Naive thymus-derived CD4-positive, alpha-beta T cell (primary cell): ENCODE results near the gene SLC6A13. TPM values are rescaled to one million over a fixed set of nuclear protein-coding genes. Genes with fewer than 3 reads are reported as not detected.
"Not testable (repeated sequence)": the region's sequence is repeated elsewhere in the genome, so short reads cannot be mapped to it uniquely, and the experiment has no call there.

Experiments used
- ATAC-seq: fragments of 150-1000 bp; cut with Tn5 transposase; 2 replicates; pipeline ENCODE4 v1.10.0; 2021; ENCODE audit warnings: mild to moderate bottlenecking, moderate library complexity
- CTCF ChIA-PET: fragments of 350-600 bp; sonication (Branson Sonifier 250); formaldehyde crosslinking; loops from one replicate; lab custom pipeline; 2021; ENCODE audit warnings: antibody characterized with exemption; lab: Charles Lee
- POLR2A ChIA-PET: fragments of 350-600 bp; sonication (Branson Sonifier 250); formaldehyde crosslinking; loops from one replicate; lab custom pipeline; 2021; ENCODE audit warnings: antibody characterized with exemption, inconsistent platforms; lab: Charles Lee
- DNase-seq, 9 donors: peaks; one replicate each; pipeline versions ENCODE4 v3.0.0 to v3.0.0-alpha.2; 2020 to 2022; ENCODE audit warnings: mixed read lengths in 1 of 9
- H3K27ac ChIP-seq: one replicate; pipeline ENCODE4 v1.7.0; 2013; ENCODE audit warnings: mild to moderate bottlenecking, low read depth, low read length, moderate library complexity
- H3K27me3 ChIP-seq, 2 donors: one replicate each; pipeline ENCODE4 v1.7.0; 2013; ENCODE audit warnings: low read length in 2 of 2, mild to moderate bottlenecking in 2 of 2, moderate library complexity in 2 of 2; ENCODE audit not compliant: control insufficient read depth in 2 of 2, insufficient read depth in 2 of 2
- H3K36me3 ChIP-seq, 3 experiments: 1 replicate in 2 of 3; 2 replicates in 1 of 3; pipeline ENCODE4 v1.7.0; 2013; ENCODE audit warnings: low read length in 3 of 3, mild to moderate bottlenecking in 3 of 3, moderate library complexity in 1 of 3; ENCODE audit not compliant: insufficient read depth in 3 of 3, control insufficient read depth in 2 of 3
- H3K4me1 ChIP-seq, 2 donors: one replicate each; pipeline ENCODE4 v1.7.0; 2013; ENCODE audit warnings: low read length in 2 of 2, mild to moderate bottlenecking in 2 of 2, moderate library complexity in 1 of 2; ENCODE audit not compliant: control insufficient read depth in 2 of 2, insufficient read depth in 2 of 2
- H3K4me3 ChIP-seq: 2 replicates; pipeline ENCODE4 v1.7.0; 2013; ENCODE audit warnings: mild to moderate bottlenecking, low read length
- H3K9me3 ChIP-seq, 3 experiments: 1 replicate in 2 of 3; 2 replicates in 1 of 3; pipeline ENCODE4 v1.7.0; 2013; ENCODE audit warnings: low read length in 3 of 3; ENCODE audit not compliant: control insufficient read depth in 2 of 3
- H3K27ac Mint-ChIP-seq, 9 donors: one replicate each; pipeline ENCODE4 v1.8.0; 2020 to 2022; ENCODE audit warnings: mixed read lengths in 9 of 9, mild to moderate bottlenecking in 8 of 9, moderate library complexity in 5 of 9, inconsistent platforms in 2 of 9
- H3K27me3 Mint-ChIP-seq, 5 donors: one replicate each; pipeline ENCODE4 v1.8.0; 2021 to 2022; ENCODE audit warnings: mixed read lengths in 5 of 5, mild to moderate bottlenecking in 1 of 5
- H3K36me3 Mint-ChIP-seq, 5 donors: one replicate each; pipeline ENCODE4 v1.8.0; 2020 to 2022; ENCODE audit warnings: mixed read lengths in 5 of 5, mild to moderate bottlenecking in 3 of 5, inconsistent platforms in 1 of 5
- H3K4me1 Mint-ChIP-seq, 7 donors: one replicate each; pipeline ENCODE4 v1.8.0; 2020 to 2022; ENCODE audit warnings: mixed read lengths in 7 of 7, mild to moderate bottlenecking in 3 of 7, inconsistent platforms in 1 of 7
- H3K4me3 Mint-ChIP-seq, 10 donors: one replicate each; pipeline ENCODE4 v1.8.0; 2020 to 2022; ENCODE audit warnings: mild to moderate bottlenecking in 10 of 10, mixed read lengths in 10 of 10, moderate library complexity in 6 of 10, inconsistent platforms in 2 of 10
- H3K9me3 Mint-ChIP-seq, 11 donors: one replicate each; pipeline ENCODE4 v1.8.0; 2020 to 2022; ENCODE audit warnings: mixed read lengths in 11 of 11, mild to moderate bottlenecking in 4 of 11, inconsistent platforms in 1 of 11, moderate library complexity in 1 of 11
- intact Hi-C, 2 donors: fragments of 100-400 bp; cut with micrococcal nuclease; formaldehyde crosslinking; loops; one replicate each; pipeline ENCODE4 v1.15.1; 2023
- polyA plus RNA-seq, 2 donors: library from polyadenylated mRNA; unstranded; fragments of 300-500 nt; fragmentation: Illumina TruSeq; gene quantifications; one replicate each; pipeline ENCODE4 v1.2.3, GENCODE V29; 2021
- total RNA-seq, 6 experiments: library from RNA in 5 of 6; stranded (reverse) in 5 of 6; gene quantifications; 1 replicate in 5 of 6; 2 replicates in 1 of 6; pipeline ENCODE4 v1.2.3 and lab custom pipeline; 2021 to 2026

SLC6A13 gene
- total and polyA plus RNA-seq, 7 experiments from 2014 or later: 0.61 to 1.5 (median 0.74) TPM; not detected in 3

- Mint-ChIP-seq H3K27me3 (peaks cover 3 to 27% (median 19%) of the 10 kb centered on the region in 5 donors), H3K4me3 (no peak overlapping the region), H3K9me3 (peaks cover 0 to 4% (median 0%) of the 10 kb centered on the region in 11 donors), H3K36me3 (no peaks in the 10 kb centered on the region), H3K4me1 (peaks cover 0 to 9% (median 3%) of the 10 kb centered on the region in 7 donors), H3K27ac (no peak overlapping the region)
- ChIA-PET POLR2A (no interaction called here), CTCF (no interaction called here)
- H3K4me1 ChIP-seq: no peaks in the 10 kb centered on the region
- no peak overlapping the region for H3K27ac ChIP-seq
- DNase-seq: no peak
- H3K27me3 ChIP-seq: peaks cover 0 to 4% of the 10 kb centered on the region in 2 donors
- intact Hi-C loops: no loop called here
- no peaks in the 10 kb centered on the region for H3K36me3 ChIP-seq
- no peak overlapping the region for H3K4me3 ChIP-seq
- no peak for ATAC-seq
- H3K9me3 ChIP-seq: no peaks in the 10 kb centered on the region
Observed at GRCh38 chr12:190881-191280, 71.8 kb downstream of the SLC6A13 start.

GRCh38 chr12:189622-189962 is 73.0 kb downstream of the SLC6A13 start:
- intact Hi-C loops: no loop called here
- Mint-ChIP-seq H3K4me1 (peaks cover 0 to 9% (median 4%) of the 10 kb centered on the region in 7 donors), H3K27me3 (peaks cover 5 to 31% (median 24%) of the 10 kb centered on the region in 5 donors), H3K9me3 (peaks cover 0 to 4% (median 0%) of the 10 kb centered on the region in 11 donors), H3K36me3 (no peaks in the 10 kb centered on the region), H3K4me3 (peak overlapping the region in 4 of 10 donors; percentile 39 to 88 (median 84)), H3K27ac (no peak overlapping the region)
- Histone ChIP-seq H3K4me3 (no peak overlapping the region), H3K4me1 (no peaks in the 10 kb centered on the region), H3K36me3 (no peaks in the 10 kb centered on the region), H3K27ac (no peak overlapping the region), H3K27me3 (peaks cover 0 to 4% of the 10 kb centered on the region in 2 donors), H3K9me3 (no peaks in the 10 kb centered on the region)
- DNase-seq (no peak), ATAC-seq (no peak)
- CTCF ChIA-PET: no interaction called here
- POLR2A ChIA-PET: no interaction called here

DNA sequence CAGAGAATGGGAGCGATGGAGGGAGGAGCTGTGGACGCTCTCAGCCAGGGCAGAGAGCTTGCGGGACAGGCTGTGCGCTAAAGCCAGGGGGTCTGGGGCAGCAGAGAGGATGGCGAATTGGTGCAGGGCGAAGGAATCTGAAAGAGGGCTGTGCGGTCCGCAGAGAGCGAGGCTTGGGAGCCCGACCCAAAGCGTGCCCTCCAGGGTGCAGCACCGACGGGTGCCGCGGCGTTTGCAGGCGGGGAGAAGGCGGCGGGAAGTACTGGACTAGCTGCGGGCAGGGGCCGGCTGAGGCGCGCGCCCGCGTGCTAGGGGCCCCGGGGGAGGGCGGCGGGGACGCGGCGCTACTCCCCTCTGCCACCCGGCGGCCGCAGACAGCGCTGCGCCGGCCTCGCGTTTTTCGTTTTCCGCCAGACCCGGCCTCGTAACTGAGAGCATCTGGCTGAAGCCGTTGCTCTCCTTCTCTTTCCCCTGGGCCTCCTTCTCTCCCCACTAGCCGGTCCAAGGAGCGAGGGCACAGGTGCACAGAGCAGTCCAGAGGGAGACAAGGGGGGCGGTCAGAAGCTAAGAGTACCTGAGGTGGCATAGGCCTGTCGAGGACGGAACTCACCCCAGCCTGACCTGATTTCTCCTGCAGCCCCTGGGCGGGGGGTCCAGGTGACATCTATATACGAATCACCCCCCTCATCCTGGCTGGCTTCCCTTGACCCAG is 73.6 kb downstream of the SLC6A13 start:
- Mint-ChIP-seq H3K4me3 (peak overlapping the region; percentile 73 to 89 (median 84)), H3K4me1 (peaks cover 0 to 9% (median 4%) of the 10 kb centered on the region in 7 donors), H3K36me3 (no peaks in the 10 kb centered on the region), H3K27me3 (peaks cover 5 to 31% (median 24%) of the 10 kb centered on the region in 5 donors), H3K9me3 (peaks cover 0 to 4% (median 0%) of the 10 kb centered on the region in 11 donors), H3K27ac (peak overlapping the region in 1 of 9 donors; percentile 21)
- peak in 7 of 9 donors; percentile 17 to 60 (median 31) for DNase-seq
- H3K4me1 ChIP-seq: no peaks in the 10 kb centered on the region
- H3K4me3 ChIP-seq: peak overlapping the region; percentile 40
- no peak overlapping the region for H3K27ac ChIP-seq
- no peaks in the 10 kb centered on the region for H3K9me3 ChIP-seq
- POLR2A ChIA-PET: no interaction called here
- ATAC-seq: peak; percentile 89
- H3K27me3 ChIP-seq: peaks cover 0 to 4% of the 10 kb centered on the region in 2 donors
- intact Hi-C loops: no loop called here
- CTCF ChIA-PET: no interaction called here
- H3K36me3 ChIP-seq: no peaks in the 10 kb centered on the region

- H3K27me3 ChIP-seq, H3K27ac ChIP-seq, POLR2A ChIA-PET, H3K36me3 ChIP-seq, H3K9me3 ChIP-seq, H3K27ac Mint-ChIP-seq, H3K4me1 Mint-ChIP-seq, DNase-seq, intact Hi-C loops, H3K9me3 Mint-ChIP-seq, H3K4me1 ChIP-seq, H3K36me3 Mint-ChIP-seq, CTCF ChIA-PET: not testable (repeated sequence)
- Mint-ChIP-seq H3K4me3 (peak overlapping the region; percentile 73 to 89 (median 84)), H3K27me3 (peaks cover 5 to 36% (median 21%) of the 10 kb centered on the region in 5 donors)
- ATAC-seq: peak; percentile 14
- H3K4me3 ChIP-seq: peak overlapping the region; percentile 40
Observed at GRCh38 chr12:187986-188909, 74.4 kb downstream of the SLC6A13 start.

DNA sequence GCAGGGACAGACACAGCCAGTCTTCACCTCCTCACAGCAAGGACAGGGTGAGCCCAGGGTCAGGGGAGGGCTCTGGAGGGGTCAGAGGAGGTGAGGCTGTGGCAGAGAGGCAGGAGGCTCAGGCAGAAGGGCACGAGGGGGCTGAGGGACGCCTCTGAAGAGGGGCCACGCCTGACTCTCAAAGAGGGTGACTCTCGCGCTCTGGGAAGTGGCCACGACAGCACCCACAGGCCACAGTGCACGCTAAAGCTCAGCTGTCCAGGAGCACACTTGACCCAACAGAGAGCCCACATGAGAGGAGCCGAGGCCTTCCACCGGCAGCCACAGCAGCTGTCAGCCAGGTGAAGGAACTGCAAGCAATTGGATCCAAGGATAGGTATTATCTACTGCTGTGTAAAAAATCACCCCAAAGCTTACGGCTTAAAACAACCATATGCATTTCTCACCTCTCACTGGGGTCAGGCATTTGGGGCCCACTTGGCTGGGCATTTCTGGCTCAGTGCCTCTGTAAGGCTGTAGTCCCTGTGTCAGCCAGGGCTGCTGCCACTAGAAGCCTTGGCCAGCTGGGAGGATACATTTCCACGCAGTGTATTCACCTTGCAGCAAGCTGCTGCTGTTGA is 76.5 kb downstream of the SLC6A13 start:
- H3K4me3 ChIP-seq: no peak overlapping the region
- H3K27ac ChIP-seq: no peak overlapping the region
- Mint-ChIP-seq H3K4me1 (peaks cover 0 to 9% (median 4%) of the 10 kb centered on the region in 7 donors), H3K27me3 (peaks cover 7 to 28% (median 8%) of the 10 kb centered on the region in 5 donors), H3K36me3 (no peaks in the 10 kb centered on the region), H3K9me3 (peaks cover 0 to 1% (median 0%) of the 10 kb centered on the region in 11 donors), H3K27ac (no peak overlapping the region), H3K4me3 (no peak overlapping the region)
- no peaks in the 10 kb centered on the region for H3K4me1 ChIP-seq
- H3K36me3 ChIP-seq: no peaks in the 10 kb centered on the region
- intact Hi-C loops: no loop called here
- ATAC-seq (no peak), DNase-seq (no peak)
- CTCF ChIA-PET: no interaction called here
- POLR2A ChIA-PET: interaction anchor here (0.6 kb wide), 1 partner anchor 13 kb away, joined by 3 read pairs; no protein-coding TSS in a partner anchor
- peaks cover 0 to 4% of the 10 kb centered on the region in 2 donors for H3K27me3 ChIP-seq
- H3K9me3 ChIP-seq: no peaks in the 10 kb centered on the region

- Mint-ChIP-seq H3K27ac (no peak overlapping the region), H3K27me3 (peaks cover 7 to 28% (median 8%) of the 10 kb centered on the region in 5 donors), H3K4me3 (no peak overlapping the region), H3K4me1 (peaks cover 0 to 9% (median 6%) of the 10 kb centered on the region in 7 donors), H3K36me3 (no peaks in the 10 kb centered on the region), H3K9me3 (peaks cover 0 to 1% (median 0%) of the 10 kb centered on the region in 11 donors)
- Histone ChIP-seq H3K27ac (no peak overlapping the region), H3K27me3 (peaks cover 0 to 4% of the 10 kb centered on the region in 2 donors), H3K36me3 (no peaks in the 10 kb centered on the region), H3K4me3 (no peak overlapping the region), H3K9me3 (no peaks in the 10 kb centered on the region), H3K4me1 (no peaks in the 10 kb centered on the region)
- no peak for ATAC-seq
- no peak for DNase-seq
- POLR2A ChIA-PET: no interaction called here
- CTCF ChIA-PET: no interaction called here
- intact Hi-C loops: no loop called here
Observed at GRCh38 chr12:185576-185955, 77.1 kb downstream of the SLC6A13 start.
